Parathyroid adenoma (tissue), 2 donors: ENCODE data around the gene INPP5K.
"Not testable (repeated sequence)": the region's sequence is repeated elsewhere in the genome, so short reads cannot be mapped to it uniquely, and the experiment has no call there.

Source experiments
- H2AFZ ChIP-seq: fragments of 300-600 bp; sonication (generic); one replicate; pipeline ENCODE4 v1.7.0; 2017; ENCODE audit warnings: antibody characterized with exemption, mild to moderate bottlenecking
- H3K27ac ChIP-seq: fragments of 300-600 bp; sonication (generic); one replicate; pipeline ENCODE4 v1.7.0; 2017
- H3K27me3 ChIP-seq: fragments of 300-600 bp; sonication (generic); one replicate; pipeline ENCODE4 v1.7.0; 2017; ENCODE audit warnings: low read length; ENCODE audit not compliant: control insufficient read depth, insufficient read depth
- H3K36me3 ChIP-seq: fragments of 300-600 bp; sonication (generic); one replicate; pipeline ENCODE4 v1.7.0; 2017; ENCODE audit warnings: low read length; ENCODE audit not compliant: control insufficient read depth, insufficient read depth
- H3K4me1 ChIP-seq: fragments of 300-600 bp; sonication (generic); one replicate; pipeline ENCODE4 v1.7.0; 2017; ENCODE audit warnings: control low read depth
- H3K4me2 ChIP-seq: fragments of 300-600 bp; sonication (generic); one replicate; pipeline ENCODE4 v1.7.0; 2017; ENCODE audit warnings: low read length
- H3K4me3 ChIP-seq: fragments of 300-600 bp; sonication (generic); one replicate; pipeline ENCODE4 v1.7.0; 2017; ENCODE audit warnings: low read depth, low read length
- H3K79me2 ChIP-seq: fragments of 300-600 bp; sonication (generic); one replicate; pipeline ENCODE4 v1.7.0; 2017; ENCODE audit warnings: control low read depth
- H3K9ac ChIP-seq: fragments of 300-600 bp; sonication (generic); one replicate; pipeline ENCODE4 v1.7.0; 2017; ENCODE audit warnings: mild to moderate bottlenecking
- H3K9me3 ChIP-seq: fragments of 300-600 bp; sonication (generic); one replicate; pipeline ENCODE4 v1.7.0; 2017; ENCODE audit warnings: low read length; ENCODE audit not compliant: control insufficient read depth
- CTCF ChIP-seq: fragments of 300-600 bp; sonication (generic); IDR thresholded peaks from one replicate; pipeline ENCODE4 v1.7.0; 2017; ENCODE audit warnings: antibody characterized with exemption, mild to moderate bottlenecking
- donor health status: primary hyperparathyroidism.

Gene INPP5K

DNA sequence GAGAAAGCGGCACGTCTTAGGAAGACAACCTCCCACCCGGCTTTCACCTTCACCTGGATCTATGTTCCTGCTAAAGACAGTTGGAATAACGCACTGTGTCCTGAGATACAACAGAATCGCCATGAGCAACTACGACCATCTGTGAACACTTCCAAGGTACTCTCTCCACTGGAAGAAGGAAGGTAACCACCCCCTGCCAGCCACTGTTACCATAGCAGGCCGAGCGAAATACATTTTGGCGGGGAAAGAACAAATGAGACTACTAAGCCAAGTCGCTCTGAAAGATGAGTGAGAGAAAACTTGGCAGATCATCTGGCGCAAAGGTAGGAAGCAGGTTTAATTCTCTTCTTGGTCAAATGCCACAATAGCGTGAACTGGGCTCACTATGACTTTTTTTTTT, 70.2 kb downstream of the INPP5K start:
- no peak overlapping the region for H3K4me2 ChIP-seq
- no peak overlapping the region for H3K27ac ChIP-seq
- peaks cover 89% of the 10 kb centered on the region for H3K79me2 ChIP-seq
- peaks cover 3% of the 10 kb centered on the region for H3K4me1 ChIP-seq
- H3K4me3 ChIP-seq: no peak overlapping the region
- H3K36me3 ChIP-seq: no peaks in the 10 kb centered on the region
- H3K9ac ChIP-seq: no peak overlapping the region
- no peaks in the 10 kb centered on the region for H3K27me3 ChIP-seq
- no peaks in the 10 kb centered on the region for H3K9me3 ChIP-seq
- no peak for TF ChIP-seq CTCF
- H2AFZ ChIP-seq: no peak overlapping the region

- not testable (repeated sequence) for H3K27ac ChIP-seq, H2AFZ ChIP-seq, H3K9me3 ChIP-seq, H3K4me1 ChIP-seq, H3K4me2 ChIP-seq, H3K4me3 ChIP-seq, H3K36me3 ChIP-seq, H3K9ac ChIP-seq, H3K27me3 ChIP-seq
- peaks cover 92% of the 10 kb centered on the region for H3K79me2 ChIP-seq
These were observed 70.7 kb downstream of the INPP5K start for GRCh38 chr17:1445695-1446094.
